Stimulated activated CD8-positive, alpha-beta memory T cell treated with anti-CD3 and anti-CD28 coated beads, Interleukin-12 subunit alpha, Interleukin-12 subunit beta, amount 100 ng/mL, for 24 hours (primary cell): ENCODE results near the gene SLC6A12.
"Not testable (repeated sequence)": the region's sequence is repeated elsewhere in the genome, so short reads cannot be mapped to it uniquely, and the experiment has no call there.

ENCODE experiments used
- DNase-seq: peaks from one replicate; pipeline ENCODE4 v3.0.0-alpha.2; 2020; ENCODE audit errors: extremely low read depth

Gene SLC6A12

DNA sequence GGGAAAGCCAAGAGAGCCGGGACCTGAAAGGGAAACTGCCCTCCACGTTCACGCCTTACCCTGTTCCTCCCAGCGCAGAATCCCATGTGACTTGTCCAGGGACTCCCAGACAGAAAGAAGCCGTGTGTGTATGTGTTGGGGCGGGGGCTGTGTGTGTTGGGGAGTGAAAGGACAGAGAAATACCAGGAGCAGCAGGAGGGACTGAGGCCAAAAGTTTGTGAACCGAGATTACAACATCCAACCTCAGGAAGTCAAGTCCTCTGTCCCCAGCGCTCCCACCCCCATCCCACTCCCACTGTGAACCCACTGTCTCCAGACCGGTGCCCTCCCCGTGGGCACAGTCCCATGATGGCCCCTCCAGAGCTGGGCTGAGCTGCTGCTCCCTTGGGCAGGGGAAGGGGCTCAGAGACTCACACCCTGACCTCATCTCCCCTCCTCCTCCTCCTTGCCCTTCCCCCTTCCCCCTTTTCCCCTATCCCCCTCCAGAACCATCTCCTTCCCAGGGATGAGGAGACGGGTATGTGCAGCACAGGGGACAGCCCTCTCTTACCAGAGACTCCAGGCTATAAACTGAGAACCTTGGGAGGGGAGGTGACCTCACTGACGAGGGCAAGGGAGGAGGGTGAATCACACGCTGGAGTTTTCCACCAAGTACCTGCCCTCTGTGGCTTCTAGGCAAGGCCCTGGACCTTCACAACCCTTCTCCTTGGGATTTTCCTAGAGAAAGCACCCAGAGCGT lies at the start of gene SLC6A12:
SLC6A12 (minus strand) TSS at position 155 of the 739 bp plus-strand sequence. CDS start 4,171 bp downstream, outside the sequence.
- DNase-seq, result no peak

DNA sequence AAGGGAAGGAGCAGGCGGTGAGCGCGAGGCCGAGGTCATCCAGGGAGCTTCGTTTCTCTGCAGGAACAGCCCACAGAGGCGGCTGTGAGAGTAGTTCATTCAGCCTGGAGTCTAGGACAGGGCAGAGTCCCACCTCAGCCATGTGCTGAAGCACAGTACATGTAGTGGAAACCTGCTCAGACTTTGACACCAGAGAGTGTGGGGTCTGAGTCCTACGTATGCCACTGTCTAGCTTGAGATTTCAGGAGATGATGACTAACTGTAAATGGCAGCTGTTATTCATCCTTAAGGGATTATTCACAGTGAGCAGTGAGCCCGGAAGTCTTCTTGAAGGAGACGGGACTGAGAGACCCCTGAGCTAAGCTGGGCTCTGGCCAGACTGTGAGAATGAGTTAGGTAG lies 49.6 kb upstream of the SLC6A12 start:
- DNase-seq, result no peak

DNA sequence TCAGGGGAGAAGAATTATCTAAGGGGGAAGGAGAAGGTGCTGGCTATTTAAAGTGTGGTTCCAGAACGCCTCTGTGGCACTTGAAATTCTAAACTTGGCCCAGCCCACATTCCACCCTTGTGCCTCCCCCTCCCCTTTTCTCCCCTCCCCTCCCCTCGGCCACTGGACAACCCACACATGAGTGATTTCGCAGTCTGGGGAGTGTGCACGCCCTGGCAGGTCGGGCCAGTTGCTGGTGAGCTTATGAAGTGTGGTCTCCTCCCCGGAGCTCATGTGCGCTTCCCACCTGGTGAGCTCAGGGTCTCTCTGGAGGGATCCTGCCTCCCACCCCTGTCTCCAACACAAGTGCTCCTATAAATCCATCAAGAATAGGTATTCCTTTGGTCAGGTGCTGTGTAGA lies 48.9 kb upstream of the SLC6A12 start, which contains the start of gene SLC6A13:
SLC6A13 (minus strand) TSS at position 20 of the 400 bp plus-strand sequence. CDS start 2,784 bp downstream, outside the sequence.
- DNase-seq, result no peak

DNA sequence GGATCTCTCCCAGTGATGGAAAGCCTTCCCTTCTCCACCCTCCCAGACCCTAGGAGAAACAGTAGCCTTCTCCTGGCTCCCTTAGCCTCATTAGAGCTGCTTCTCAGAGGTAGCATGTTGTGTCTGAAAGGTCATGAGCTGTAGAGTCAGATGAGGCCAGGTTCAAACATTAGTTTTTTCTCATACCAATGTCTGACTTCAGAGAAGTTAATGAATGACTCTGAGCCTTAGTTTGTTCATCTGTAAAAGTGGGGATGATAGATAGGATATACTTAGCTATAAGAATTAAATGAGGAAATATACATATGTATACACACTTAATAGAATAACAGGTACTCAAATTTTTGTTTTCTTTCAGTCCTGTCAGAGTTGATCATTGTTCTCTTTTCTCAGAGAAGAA lies 48.2 kb upstream of the SLC6A12 start:
- no peak for DNase-seq

DNA sequence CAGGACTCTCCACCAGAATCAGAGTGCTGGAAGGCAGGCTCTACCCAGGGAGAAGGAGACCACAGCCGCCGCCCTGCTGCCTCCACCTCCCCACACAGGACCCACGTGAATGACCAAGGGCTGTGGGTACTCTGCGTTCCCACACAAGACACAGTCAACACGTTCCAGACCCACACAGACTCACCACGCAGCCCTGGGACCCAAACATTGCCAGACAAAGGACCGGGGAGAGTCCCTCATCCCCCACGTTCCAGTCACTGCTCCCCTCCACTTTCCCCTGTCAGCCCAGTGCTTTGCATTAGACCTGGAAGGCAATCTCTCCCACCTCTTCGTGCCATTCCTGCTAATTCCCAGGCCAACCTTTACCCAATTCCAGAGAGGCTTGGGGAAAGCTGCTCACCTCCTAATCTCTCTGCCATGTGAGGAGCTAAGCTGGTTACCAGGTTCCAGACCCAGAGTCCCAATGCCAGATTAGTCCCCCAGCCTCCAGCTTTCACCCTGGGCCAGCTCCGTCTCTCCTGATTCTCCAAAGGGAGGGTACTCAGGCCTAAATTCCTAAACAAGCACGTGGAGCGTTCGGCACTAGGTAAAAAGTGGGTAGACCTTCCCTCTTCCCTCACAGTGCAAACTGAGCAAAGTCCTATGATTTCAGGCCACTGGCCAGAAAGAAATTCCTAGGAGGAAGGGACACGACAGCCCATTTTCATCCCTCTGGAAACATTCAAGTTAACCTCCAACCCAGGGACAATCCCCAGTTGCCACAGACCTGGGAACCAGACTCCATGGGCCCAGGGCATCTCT lies 43.8 kb upstream of the SLC6A12 start:
- no peak for DNase-seq

DNA sequence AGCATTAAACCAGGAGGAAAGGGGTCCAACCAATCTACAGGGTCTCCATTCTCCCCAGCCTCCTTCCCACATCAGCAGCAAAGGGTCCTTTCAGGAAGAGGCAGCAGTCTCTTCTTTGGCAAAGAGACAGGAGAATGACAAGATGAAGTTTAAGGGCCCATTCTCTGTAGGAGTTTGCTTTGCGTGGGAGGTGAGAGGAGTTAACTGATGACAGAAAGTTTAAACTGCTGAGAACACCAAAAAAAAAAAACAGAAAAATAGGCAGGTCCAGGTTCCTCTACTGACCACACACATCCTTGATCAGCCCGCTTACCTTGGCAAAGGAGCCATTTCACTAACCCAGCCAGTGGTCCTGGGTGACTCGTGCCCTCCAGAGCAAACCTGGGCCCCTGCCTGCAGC lies 43.0 kb upstream of the SLC6A12 start:
- no peak for DNase-seq

DNA sequence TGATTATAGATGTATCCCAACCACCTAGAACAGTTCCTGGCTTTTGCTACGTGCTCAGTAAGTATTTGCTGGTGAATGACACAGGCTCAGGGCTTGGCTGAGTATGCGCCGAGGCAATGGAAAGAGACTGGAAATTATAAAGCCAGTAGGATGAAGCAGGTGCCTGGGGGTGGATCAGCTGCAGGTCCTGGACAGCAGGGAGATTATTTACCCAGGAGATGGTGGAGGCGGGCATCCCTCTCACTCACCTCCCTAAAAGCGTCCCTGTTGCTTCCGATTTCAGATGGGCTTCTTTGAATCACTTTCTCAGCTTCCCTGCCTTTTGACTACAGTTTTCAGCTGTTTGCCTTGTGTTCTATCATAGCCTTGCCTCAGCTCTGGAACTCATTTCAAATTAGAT lies 42.3 kb upstream of the SLC6A12 start:
- DNase-seq, result no peak

DNA sequence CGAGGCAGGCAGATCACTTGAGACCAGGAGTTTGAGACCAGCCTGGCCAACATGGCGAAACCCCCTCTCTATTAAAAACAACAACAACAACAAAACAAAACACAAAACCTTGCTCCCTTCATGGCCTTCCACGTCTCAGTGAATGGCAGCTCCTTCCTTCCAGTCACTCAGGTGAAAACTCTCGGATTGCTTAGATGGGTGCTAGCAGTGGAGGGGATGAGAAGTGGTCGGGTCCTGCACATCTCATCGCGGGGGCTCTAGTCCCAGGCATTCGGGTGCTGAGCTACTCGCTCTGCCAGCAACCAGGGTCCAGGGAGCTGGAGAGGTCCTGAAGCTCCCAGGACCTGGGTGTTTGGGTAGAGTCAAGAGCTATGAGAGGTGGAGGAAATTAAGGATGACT lies 41.0 kb upstream of the SLC6A12 start:
- DNase-seq, result no peak

DNA sequence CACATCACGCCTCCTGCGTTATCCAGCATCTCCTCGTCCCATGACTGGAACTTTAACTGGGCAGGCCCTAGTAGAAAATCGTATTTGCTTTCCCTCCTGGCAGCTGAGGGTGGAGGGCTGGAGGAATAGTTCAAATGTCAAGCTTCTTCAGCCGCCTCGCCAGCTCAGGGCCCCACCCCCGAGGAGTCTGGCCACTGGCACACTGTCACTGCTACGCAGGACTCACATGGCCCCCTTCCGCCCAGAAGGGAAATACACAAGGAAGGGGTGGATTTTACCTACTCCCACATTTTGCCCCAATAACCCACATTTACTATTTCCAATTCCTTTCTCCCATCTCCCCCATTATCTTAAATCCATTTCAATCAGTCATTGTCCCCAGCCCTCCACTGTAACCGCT lies 40.1 kb upstream of the SLC6A12 start:
- no peak for DNase-seq

DNA sequence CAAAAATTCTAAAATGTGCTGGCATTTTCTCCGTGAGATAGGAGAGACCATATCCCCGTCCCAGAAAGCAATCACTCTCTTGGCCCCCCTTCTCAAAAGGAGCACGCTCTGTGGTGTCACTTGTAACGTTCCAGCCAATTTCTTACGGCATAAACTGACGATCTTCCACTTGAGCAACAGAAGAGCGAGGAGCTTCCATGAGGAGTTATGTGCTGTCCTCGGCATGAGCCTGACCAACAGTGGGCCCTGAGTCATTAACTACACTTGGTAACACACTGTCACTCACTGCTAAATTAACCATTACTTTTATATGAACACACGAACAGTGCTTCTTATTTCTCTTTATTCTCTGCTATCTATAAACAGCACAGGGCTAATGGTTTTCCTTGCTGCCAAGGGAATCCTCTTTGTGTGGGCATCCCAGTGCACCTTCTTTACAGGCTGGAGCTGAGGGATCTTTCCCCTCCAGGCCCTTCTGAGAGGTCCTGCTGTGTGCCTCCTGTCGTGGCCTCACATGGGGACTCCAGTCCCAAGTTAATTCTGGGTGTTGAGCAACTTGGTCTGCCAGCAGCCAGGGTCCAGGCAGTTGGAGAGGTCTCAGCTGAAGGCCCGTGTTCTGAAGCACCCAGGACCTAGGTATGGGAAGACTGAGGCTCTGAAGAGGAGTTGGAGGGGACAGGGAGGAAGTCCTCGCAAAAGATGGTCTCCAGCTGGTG lies 39.3 kb upstream of the SLC6A12 start:
- no peak for DNase-seq

DNA sequence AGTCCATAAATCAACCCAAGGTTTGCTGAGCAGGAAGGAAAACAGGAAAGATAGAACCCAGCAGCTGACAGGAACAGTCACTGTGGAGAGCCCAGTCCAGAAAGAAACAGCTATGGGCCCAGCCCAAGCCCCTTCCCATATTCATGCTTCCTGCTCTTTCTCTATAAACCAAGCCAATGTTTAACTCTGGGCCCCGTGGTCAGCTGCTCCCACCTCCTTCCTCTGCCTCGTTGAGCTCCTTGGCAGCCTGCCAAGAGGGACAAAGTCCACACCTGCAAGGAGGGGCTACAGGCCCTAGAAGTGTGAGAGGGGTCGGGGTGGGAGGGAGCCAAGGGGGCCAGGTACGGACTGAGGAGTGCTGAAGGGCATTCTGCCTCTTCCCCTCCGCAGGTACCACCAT lies 38.7 kb upstream of the SLC6A12 start:
- no peak for DNase-seq

DNA sequence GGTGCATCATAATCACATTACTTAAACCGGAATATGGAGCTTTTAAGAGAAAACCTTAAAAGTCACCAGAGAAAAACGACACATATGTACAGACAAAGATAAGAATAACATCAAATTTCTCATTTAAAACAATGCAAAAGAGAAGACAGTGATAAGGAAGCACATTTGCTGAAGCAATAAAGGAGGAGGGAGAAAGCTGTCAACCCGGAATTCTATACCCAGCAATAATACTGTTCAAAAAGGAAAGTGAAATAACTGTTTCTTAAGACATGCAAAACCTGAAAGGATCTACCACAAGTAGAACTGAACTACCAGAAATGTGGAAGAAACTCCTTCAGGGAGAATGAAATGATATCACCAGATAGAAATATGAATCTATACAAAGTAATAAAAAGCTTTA lies 33.3 kb upstream of the SLC6A12 start:
- no peak for DNase-seq

DNA sequence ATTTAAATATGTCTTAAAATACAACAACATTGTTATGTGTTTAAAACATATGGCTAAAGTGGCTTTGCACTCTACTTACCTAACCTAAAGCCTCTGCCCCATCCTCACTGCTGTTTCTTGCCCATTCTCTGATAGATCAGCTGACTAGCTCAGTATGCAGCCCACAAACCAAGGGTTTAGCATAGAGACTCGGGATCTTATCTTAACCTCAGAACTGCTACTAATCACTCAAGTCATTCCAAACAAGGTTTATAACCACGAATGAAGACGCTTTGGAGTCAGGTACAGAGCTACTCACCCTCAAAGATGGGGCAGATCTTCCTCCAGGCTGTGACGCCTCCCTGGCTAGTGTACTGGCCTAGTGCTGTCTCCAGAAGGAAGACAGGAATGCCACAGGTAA lies 29.4 kb upstream of the SLC6A12 start:
- no peak for DNase-seq

DNA sequence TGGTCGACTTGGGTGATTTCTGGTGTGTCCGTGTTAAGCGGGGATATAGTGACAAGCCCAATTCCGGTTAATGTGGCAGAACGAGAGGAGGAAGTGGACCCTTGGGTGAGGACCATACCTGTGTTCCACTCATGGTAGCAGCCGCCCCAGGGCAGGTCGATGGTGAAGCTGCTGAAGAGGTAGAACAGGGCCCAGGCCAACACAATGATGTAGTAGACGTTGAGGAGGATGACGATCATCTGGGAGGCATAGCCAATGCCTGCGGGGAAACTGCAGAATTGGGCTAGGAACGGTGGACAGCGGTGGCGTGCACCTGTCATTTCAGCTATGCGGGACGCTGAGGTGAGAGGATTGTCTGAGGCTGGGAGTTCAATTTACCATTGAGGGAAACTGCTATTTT lies 28.5 kb upstream of the SLC6A12 start:
- no peak for DNase-seq

DNA sequence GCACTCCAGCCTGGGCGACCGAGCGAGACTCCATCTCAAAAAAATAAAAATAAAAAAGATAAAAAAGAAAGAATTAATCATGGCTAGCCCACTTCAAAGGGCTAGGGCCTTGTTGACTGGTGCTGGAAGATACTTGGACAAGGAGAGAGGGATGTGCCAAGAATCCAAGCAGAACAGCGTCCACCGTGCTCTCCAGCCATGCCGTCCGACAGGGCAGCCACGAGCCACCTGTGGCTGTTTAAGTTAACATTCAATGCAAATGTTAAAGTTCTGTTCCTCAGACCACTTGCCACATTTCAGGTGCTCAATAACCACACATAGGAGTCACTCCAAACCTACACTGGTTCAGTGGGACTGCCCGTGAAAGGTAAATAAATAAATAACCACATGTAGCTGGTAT lies 27.3 kb upstream of the SLC6A12 start:
- no peak for DNase-seq

DNA sequence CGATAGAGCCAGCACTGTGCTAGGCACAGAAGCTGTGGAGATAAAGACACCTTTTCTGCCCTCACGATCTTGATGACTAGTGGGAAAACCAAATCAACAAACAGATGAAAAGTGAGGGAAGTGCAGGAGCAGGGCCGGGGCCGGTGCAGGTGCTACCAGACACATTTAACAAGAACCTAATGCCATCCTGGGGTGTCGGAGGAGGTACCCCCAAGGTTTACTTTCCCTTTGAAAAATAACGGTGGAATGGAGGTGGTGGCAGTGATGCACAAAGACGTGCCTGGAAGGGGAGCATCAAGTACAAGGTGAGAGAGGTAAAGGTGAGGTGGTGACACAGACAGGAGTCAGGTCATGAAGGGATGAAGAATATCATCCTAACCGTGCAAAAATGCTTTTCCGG lies 26.6 kb upstream of the SLC6A12 start:
- DNase-seq, result no peak

DNA sequence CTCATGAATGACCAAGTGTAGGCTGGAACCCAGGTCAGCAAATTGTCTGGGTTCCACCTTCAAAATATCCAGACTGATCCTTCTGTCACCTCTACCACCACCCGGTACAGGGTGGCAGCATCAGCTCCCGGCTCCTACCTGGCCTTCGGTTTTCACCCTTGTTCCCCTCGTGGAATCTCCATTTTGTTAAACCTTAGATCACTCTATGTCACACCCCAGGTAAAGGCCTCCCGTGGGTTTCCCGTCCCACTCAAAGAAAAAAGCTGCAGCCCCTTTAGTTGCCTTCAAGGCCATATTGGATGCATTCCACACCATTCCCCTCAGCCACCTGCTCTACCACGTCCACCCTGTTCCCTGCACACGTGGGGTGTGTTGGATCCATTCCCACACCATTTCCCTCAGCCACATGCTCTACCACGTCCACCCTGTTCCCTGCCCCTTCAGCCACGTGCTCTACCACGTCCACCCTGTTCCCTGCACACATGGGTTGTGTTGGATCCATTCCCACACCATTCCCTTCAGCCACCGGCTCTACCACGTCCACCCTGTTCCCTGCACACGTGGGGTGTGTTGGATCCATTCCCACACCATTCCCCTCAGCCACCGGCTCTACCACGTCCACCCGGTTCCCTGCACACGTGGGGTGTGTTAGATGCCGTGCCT lies 24.9 kb upstream of the SLC6A12 start:
- no peak for DNase-seq

DNA sequence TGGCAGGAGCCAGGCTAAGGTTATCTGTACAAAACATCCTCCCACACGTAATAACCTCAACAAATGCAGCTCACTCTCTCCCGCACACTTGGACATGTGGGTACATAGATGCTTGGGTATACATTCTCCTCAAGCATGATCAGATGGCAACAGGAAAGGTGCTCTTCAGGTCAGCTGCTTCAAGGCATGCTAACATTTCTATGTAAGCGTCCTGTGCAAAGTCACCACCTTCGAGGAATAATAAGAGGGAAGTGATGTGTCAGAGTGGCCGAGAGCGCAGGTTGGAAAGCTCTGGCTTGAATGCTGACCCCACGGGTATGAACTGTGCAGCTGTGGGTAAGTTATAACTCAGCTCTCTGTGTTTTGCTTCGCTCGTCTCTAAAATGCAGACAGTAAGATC lies 24.2 kb upstream of the SLC6A12 start:
- no peak for DNase-seq

DNA sequence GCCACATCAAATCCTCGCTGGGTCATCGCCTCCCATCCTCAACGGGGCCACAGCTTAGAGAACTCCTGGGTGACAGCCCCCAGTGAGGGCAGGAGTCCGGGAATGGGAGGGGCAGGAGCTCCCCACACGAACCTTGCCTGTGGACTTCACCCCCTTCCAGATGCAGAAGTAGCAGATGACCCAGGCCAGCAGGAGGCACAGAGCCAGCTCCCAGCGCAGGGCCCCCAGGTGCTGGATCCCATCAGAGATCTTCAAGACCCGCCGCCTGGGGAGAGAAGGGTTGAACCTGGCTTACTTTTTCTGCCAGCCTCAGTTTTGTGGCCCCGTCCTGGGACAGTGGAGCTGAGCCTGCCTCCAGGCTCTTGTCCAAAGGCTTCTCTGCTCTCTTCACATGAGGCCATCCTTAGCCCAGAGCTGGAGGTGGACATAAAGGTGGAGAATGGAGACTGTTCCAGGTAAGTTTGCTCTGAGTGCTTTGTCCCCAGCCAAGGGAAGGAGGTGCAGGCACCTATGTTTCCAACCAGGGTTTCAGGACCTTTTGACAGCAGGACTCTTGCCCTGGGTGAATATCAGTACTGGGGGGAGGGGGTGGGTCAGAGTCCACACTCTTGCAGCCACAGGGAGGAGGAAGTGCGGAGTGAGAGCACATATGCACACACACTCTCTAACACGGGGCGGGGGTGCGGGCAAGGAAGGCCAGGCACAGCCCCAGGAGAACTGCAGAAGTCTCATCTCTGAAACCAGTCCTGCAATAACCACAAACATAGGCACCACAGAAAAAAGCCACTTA lies 23.3 kb upstream of the SLC6A12 start:
- DNase-seq, result no peak

DNA sequence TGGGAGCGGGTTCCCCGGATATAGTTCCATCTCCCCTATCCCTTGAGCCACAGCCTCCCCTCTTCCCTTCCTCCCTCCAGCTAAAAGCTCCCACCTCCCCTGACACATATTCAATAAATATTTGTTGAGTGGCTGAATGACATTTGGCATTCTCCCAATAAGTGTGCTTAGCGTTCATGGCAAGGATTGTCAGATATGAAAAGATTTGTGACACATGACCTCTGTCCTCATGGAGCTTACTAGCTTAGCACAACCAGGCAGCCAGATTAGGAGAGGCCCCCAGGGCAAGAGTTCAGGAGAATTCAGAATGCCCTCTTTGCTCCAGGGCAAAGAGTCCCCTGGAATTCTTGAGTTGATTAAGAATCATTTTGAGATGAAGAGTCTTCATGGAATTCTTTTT lies 22.5 kb upstream of the SLC6A12 start:
- no peak for DNase-seq

DNA sequence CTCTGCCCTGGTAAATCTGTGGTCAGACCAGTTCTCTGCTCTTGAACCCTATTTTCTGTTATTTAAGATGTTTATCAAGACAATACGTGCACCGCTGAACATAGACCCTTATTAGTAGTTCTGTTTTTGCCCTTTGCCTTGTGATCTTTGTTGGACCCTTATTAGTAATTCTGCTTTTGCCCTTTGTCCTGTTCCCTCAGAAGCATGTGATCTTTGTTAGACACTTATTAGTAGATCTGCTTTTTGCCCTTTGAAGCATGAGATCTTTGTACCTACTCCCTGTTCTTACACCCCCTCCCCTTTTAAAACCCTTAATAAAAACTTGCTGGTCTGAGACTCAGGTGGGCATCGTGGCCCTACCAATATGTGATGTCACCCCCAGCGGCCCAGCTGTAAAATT lies 22.0 kb upstream of the SLC6A12 start:
- DNase-seq, result not testable (repeated sequence)
